NCI-H2081 (cell line): ENCODE results near the gene HBP1.
"Not testable (repeated sequence)": the region's sequence is repeated elsewhere in the genome, so short reads cannot be mapped to it uniquely, and the experiment has no call there.

Experiments
- DNase-seq, 2 experiments: peaks; one replicate each; lab custom pipeline; 2025; lab: John Stamatoyannopoulos, UW

Gene HBP1

GRCh38 chr7:107228291-107228690 is 59.5 kb downstream of the HBP1 start:
- DNase-seq, result no peak

GRCh38 chr7:107230334-107230733 is 61.5 kb downstream of the HBP1 start:
- DNase-seq, result no peak

GRCh38 chr7:107232568-107233090 is 63.8 kb downstream of the HBP1 start:
- no peak for DNase-seq

GRCh38 chr7:107233174-107233573 is 64.4 kb downstream of the HBP1 start:
- no peak for DNase-seq

GRCh38 chr7:107233981-107234380 is 65.2 kb downstream of the HBP1 start:
- no peak for DNase-seq

- DNase-seq, result no peak
These were observed 65.6 kb downstream of the HBP1 start for GRCh38 chr7:107234436-107234835.

GRCh38 chr7:107236862-107237261 is 68.1 kb downstream of the HBP1 start:
- DNase-seq, result no peak

GRCh38 chr7:107237451-107237850 is 68.6 kb downstream of the HBP1 start:
- no peak for DNase-seq

- DNase-seq, result no peak
These were observed 73.5 kb downstream of the HBP1 start for GRCh38 chr7:107242267-107242666.

GRCh38 chr7:107244613-107245012 is 75.8 kb downstream of the HBP1 start:
- no peak for DNase-seq

- not testable (repeated sequence) for DNase-seq
These were observed 78.0 kb downstream of the HBP1 start for GRCh38 chr7:107246836-107247235.

- no peak for DNase-seq
These were observed 79.9 kb downstream of the HBP1 start for GRCh38 chr7:107248551-107249316.

GRCh38 chr7:107251963-107252362 is 83.2 kb downstream of the HBP1 start:
- DNase-seq, result no peak
